HT1080 (cell line): Measurements from ENCODE around the gene FOXC2. TPM values are rescaled to one million over a fixed set of nuclear protein-coding genes. Genes with fewer than 3 reads are reported as not detected.

ENCODE experiments used
- DNase-seq: peaks from one replicate; pipeline ENCODE4 v3.0.0-alpha.2; 2015; ENCODE audit warnings: low read depth
- polyA plus RNA-seq, 2 experiments: library from polyadenylated mRNA; depleted of rRNA; stranded (reverse); fragments of >200 nt; gene quantifications; 2 replicates each; pipeline ENCODE4 v1.2.3, GENCODE V29; 2015
- total RNA-seq: library from RNA; depleted of rRNA; stranded (reverse); fragments of >200 nt; shearing (Covaris generic); gene quantifications from 2 replicates; pipeline ENCODE4 v1.2.3, GENCODE V29; 2014; rRNA removed

Gene FOXC2
- total RNA-seq, result 1.1 and 1.5 TPM in 2 replicates
- polyA plus RNA-seq (2015; cell fraction: cytosol; rRNA removed), result 21.6 and 22.0 TPM in 2 replicates
- 15.3 and 19.7 TPM in 2 replicates for polyA plus RNA-seq (2015; cell fraction: nucleus; rRNA removed)

- peak; percentile 83 for DNase-seq
Observed at GRCh38 chr16:86566601-86566965, at the start of gene FOXC2. FOXC2 (plus strand) TSS chr16:86566829; CDS start chr16:86567336, 507 bp downstream.

- DNase-seq, result no peak
Observed at GRCh38 chr16:86517033-86517432, 49.6 kb upstream of the FOXC2 start.

GRCh38 chr16:86517652-86518258 is 48.9 kb upstream of the FOXC2 start:
- peak; percentile 53 for DNase-seq

- DNase-seq, result no peak
Observed at GRCh38 chr16:86519007-86519648, 47.5 kb upstream of the FOXC2 start.

- DNase-seq, result peak; percentile 36
Observed at GRCh38 chr16:86519649-86520316, 46.8 kb upstream of the FOXC2 start.

GRCh38 chr16:86520317-86521210 is 46.1 kb upstream of the FOXC2 start:
- DNase-seq, result no peak

GRCh38 chr16:86521236-86522197 is 45.1 kb upstream of the FOXC2 start:
- no peak for DNase-seq

GRCh38 chr16:86522634-86523033 is 44.0 kb upstream of the FOXC2 start:
- no peak for DNase-seq

GRCh38 chr16:86523166-86523740 is 43.4 kb upstream of the FOXC2 start:
- no peak for DNase-seq

GRCh38 chr16:86524029-86524428 is 42.6 kb upstream of the FOXC2 start:
- DNase-seq, result no peak

- no peak for DNase-seq
Observed at GRCh38 chr16:86525696-86526095, 40.9 kb upstream of the FOXC2 start.

GRCh38 chr16:86527366-86527765 is 39.3 kb upstream of the FOXC2 start:
- DNase-seq, result no peak

- DNase-seq, result no peak
Observed at GRCh38 chr16:86528061-86528929, 38.3 kb upstream of the FOXC2 start.

- peak; percentile 18 for DNase-seq
Observed at GRCh38 chr16:86529160-86529559, 37.5 kb upstream of the FOXC2 start.

- no peak for DNase-seq
Observed at GRCh38 chr16:86530251-86531190, 36.1 kb upstream of the FOXC2 start.

- DNase-seq, result no peak
Observed at GRCh38 chr16:86531191-86531545, 35.5 kb upstream of the FOXC2 start.

- no peak for DNase-seq
Observed at GRCh38 chr16:86531641-86532525, 34.7 kb upstream of the FOXC2 start.
